Posterior cingulate gyrus (tissue), 11 donors: ENCODE results near the gene SKAP1.

Experiments used
- DNase-seq, 10 donors: peaks; one replicate each; pipeline versions ENCODE4 v3.0.0 to v3.0.0-alpha.2; 2020 to 2021; ENCODE audit warnings: mixed read lengths in 3 of 10
- intact Hi-C: fragments of 100-400 bp; cut with DNase I; formaldehyde crosslinking; loops from one replicate; pipeline ENCODE4 v1.15.1; 2023

The SKAP1 gene

DNA sequence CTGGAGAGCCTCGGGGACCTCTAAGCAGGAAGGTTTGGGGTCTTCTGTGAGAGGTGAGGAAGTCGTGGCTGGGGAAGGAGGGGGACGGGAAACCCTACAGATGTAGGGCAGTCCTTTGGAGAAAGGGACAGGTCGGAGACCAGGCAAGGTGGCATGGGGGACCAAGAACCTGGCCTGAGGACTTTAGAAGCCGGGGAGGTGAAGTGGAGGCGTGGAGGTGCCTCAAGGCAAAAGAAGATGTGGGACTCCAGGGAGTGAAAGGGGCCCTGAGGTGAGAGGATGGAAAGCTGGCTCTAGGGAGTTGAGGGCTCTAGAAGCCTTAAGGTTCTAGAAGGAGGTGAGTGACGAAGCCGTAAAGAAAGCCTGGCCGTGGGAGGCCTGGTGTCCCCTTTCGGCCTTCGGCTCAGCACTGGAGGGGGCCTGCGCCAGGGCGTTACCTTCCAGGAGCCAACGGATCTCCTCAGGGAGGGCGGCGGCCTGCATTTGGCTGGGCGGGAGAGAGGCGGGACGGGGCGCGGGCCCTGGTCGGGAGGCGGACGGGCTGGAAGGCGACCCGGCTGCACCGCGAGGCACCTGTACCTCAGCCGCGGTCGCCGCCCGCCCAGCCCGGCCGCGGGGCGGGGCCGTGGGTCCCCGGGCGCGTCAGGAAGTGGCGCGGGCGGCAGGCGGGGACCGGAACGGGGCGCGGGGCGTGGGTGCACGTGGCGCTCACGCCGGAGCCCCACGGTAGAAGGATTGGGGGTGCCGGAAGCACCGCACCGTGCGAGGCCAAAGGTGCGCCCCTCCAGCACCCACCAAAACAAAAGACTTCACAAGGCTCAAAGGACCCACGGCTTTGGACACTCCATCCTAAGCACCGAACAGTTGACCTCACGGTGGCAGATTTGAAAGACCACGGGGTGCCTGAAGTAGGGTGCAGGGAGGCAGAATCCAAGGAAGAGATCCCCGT lies at the start of gene SKAP1:
SKAP1 (minus strand) TSS at position 577 of the 949 bp plus-strand sequence.
- intact Hi-C loops = no loop called here
- DNase-seq = no peak

DNA sequence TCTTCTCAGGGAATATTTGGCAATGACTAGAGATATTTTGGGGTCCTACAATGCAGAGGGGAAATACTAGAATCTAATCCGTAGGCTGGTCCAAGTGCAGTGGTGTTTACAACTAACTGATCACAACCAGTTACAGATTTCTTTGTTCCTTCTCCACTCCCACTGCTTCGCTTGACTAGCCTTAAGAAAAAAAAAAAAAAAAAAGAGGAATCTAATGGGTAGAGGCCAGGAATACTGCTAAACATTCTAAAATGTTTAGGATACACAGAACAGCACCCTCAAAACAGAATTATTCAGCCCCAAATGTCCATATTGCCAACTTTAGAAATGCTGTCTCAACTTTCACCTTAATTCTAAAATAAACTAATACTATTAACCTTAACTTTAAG lies 49.0 kb upstream of the SKAP1 start:
- no peak for DNase-seq
- intact Hi-C loops = no loop called here

DNA sequence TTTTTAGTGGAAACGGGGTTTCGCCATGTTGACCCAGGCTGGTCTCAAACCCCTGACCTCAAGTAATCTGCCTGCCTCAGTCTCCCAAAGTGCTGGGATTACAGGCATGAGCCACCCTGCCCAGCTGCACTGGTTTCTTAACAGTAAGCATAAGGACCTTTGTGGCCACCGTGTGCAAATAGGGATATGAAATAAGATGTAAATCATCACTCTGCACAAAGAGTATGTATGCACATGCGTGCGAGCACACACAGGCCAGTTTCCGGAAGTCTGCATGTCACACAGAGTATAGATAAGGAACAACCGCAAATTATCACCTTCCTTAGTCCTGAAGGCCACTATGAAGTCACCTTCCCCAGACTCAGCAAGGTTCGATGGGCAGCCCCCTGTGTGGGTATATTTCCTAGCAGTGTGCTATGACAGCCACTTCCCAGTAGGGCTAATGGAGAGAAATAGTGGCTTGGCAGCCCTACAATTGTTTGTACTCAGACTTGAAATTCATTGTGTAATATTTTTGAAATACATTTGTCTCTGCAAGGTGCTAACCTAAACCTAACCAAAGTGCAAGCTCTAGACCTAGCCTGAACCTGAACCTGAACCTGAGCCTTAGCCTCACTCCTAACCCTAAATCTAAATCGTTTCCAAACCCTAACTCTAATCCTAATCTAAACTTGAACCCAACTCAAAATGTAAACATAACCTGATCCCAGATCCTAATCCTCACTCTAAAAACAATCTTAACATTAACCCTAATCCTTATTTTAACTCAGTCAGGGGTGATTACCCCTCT lies 48.4 kb upstream of the SKAP1 start:
- no peak for DNase-seq
- intact Hi-C loops = no loop called here

DNA sequence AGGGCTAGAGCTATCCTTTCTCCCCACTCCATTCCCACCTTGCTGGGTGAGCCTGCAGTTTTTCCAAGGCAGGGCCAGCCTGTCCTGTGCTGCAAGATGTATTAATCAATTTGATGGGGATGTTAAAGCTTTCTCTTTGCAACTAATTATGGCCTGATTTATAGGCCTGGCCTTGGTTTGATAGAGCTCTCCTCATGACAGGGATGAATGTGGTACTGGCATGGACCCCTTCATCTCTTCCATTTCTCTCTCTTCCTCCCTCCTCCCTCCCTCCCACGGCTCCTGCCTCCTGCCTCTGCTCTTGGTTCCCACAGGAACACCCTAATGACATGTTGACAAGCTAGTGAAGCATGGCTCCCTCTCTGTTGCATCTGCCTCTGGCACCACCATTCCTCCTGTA lies 47.2 kb upstream of the SKAP1 start:
- intact Hi-C loops = no loop called here

DNA sequence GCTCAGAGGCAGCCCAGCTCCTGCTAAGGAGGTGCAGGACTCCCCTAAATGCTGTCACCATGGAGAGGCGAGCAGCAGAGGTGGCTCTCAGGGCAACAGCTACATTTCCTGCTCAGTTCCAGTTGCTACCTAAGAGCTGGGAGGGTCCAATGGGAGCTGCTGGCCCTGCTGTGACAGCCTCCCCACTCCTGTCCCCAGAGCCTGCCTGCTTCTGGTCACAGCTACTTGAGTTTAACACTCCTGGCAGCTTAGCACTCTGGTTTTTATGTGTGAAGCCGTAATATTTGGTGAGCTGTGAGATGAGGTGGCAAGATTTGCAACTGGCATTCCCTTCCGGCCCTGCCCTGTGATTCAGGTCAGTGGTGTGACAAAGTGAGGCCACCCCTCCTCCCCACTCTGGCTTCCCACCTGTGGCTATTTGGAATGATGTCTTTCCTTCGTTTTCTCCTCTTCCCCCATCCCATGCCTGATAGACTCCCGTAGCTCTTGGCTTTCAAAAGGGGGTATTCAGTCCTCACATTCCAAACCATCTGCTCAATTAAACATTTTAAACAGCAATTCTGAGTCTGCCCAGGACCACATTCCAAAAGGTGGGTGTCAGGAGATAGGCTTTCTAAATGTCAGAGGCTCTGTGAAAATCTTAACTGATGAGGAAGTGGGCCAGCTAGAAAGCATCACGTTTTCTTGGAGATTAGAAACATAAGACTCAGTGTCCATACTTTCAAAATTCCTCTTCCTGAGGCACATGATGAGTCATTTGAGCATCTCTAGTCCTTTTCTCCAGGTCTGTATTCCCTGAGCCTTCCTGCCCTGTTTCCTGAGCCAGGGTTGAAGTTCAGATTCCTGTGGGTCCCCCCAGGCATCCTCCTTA lies 42.6 kb upstream of the SKAP1 start:
- intact Hi-C loops = no loop called here
- no peak for DNase-seq

More for the DNA sequence above, 47.2 kb upstream of the SKAP1 start:
- no peak for DNase-seq

DNA sequence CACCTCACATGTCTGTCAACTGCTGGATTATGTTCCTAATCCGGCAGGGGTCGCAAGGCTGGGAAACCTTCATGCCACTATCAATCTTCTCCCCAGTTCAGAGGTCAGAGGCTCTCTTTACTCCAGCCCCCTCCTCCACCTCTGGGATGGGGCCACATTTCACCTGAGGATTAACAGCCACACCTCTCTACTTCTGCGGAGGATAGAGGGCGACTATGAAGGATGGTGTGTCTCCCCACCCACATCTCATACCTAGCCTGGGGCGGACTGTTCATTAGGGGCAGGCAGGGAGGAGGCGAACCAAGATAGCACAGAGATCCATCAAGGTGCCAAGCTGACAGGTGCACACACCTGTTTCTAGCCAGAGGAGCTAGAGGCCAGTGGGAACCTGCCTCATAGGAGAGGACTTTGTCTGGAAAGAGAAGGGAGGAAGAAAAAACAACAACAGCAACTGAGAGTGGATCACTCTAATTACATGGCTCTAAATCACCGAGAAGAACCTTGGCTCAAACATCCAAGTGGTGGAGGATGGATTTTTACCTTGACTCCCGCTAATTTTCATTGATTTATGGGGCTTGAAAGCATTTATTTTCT lies 41.9 kb upstream of the SKAP1 start:
- no peak for DNase-seq
- intact Hi-C loops = no loop called here

DNA sequence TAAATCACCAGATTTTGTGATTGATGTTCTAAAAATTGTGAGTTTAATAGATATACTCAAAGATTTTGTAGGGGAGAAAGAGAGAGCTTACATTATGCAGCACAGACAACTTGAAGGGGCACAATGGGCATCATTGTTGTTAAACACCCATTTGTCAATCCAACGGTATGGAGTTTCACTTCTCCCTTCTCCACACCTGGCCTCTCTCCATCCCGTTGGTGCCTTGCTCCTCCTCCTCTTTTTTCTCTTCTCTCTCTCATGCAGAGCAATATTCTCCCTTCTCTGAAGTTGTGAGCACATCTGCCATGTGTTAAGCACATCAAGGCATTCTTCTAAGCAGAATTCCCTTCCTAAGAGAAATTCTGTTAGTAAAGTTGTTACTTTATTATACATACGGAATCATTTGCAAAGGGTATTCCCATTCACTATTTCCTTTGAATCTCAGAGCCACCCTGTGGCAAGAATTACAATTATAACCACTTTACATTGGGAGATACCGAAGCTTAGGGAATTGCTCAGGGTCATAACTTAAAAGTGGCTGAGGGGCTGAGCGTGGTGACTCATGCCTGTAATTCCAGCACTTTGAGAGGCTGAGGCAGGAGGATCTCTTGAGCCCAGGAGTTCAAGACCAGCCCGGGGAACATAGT lies 40.5 kb upstream of the SKAP1 start:
- intact Hi-C loops = no loop called here
- DNase-seq = no peak

DNA sequence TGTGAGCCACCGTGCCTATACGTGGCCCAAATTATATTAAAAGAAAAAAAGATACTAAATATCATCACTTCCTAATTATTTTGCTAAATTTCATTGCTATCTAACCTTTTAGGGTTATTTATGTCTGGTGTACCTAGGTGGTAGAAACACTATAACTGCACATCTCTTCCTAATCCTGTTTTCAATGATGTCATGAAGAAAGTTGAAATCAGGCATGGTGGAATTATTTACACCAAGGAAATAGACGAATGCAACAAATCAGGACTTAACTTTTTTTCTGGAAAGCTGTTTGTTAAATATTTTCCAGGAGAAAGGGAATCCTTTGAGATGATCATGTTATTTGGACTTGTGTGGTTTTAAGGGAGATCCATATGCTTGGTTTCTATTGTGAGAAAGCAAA lies 39.2 kb upstream of the SKAP1 start:
- no peak for DNase-seq
- intact Hi-C loops = no loop called here

DNA sequence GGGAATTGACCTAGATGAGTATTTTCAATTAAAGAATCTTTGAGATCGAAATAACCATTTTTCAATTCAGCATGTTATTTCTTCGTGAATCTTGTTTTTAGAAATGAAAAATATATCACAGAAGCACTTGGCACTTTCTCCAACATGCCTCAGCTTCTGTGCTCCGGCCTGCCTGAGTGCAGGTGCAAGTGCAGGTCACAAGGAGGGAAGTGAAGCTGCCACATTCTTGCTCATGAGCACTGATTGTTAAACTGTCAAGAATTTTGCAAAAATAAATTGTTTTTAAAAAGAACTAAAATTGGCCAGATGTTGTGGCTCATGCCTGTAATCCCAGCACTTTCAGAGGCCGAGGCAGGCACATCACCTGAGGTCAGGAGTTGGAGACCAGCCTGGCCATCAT lies 38.3 kb upstream of the SKAP1 start:
- no peak for DNase-seq
- intact Hi-C loops = no loop called here

DNA sequence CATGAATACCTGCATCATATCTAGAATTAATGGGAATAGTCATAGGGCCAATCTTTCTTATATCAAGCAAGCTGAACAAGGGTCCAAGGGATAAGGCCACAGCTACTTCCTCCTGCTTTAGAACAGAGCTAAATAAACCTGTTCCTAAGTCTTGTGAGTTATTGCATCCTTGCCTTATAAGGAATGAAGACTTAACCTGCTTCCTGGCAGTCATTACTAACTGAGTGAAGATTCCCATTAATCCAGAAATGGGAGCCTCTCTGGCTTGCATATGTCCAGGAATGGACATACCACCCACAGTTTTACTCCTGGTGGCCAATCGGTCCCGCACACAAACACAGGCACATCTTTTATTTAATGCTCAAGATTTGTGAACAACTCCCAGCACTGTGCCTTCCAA lies 35.9 kb upstream of the SKAP1 start:
- intact Hi-C loops = no loop called here
- DNase-seq = no peak

DNA sequence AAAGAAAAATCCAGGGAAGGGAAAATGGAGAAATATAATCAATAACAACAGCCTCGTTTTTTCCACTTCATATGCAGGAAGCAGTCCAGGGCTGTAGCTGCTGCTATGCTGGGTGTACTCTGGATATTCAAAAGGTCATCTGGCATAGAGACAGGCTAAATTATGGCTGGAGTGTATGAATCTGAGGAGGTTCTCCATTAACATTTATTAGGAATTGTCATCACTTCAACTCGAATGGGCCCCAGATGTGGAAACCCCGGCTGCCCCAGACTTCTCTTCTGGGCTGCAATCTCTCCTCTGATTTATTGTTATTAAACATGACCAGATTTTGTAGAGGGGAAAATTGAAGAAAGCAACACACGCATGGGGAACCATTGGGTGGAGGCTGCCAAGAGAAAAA lies 33.5 kb upstream of the SKAP1 start:
- no peak for DNase-seq
- intact Hi-C loops = no loop called here

DNA sequence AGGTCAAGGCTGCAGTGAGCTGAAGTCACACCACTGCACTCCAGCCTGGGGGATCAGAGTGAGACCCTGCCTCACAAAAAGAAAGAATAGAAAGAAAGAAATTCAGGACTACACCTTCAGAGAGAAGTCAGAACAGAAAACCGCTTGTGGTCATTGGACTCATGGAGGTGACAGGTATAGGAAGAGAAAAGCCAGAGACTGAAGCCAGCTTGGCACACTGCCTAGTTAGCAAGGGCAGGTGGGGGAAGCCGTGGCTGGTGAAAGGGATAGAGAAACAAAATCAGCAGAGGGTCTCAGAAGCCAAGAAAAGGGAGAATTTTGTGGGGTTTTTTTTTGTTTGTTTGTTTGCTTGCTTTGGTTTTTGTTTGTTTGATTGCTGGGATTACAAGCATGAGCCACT lies 32.9 kb upstream of the SKAP1 start:
- intact Hi-C loops = no loop called here
- DNase-seq = no peak

DNA sequence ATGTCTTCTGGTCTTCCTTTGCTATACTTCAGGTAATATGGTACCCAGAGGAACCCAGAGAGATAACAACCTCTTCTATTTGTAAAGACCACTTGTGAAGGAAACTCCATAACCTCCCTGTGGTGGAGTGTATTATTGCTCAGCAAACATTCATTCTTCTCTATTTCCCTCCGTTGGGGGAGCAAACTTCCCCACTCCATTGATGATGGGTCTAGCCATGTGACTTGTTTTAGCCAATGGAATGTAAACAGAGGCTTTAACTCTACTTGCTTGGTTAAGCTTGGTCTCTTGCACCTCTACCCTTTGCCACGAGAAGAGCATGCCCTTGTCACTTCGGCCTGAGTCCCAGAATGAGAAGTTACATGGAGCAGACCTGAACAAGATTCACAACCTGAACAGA lies 30.0 kb upstream of the SKAP1 start:
- intact Hi-C loops = no loop called here

DNA sequence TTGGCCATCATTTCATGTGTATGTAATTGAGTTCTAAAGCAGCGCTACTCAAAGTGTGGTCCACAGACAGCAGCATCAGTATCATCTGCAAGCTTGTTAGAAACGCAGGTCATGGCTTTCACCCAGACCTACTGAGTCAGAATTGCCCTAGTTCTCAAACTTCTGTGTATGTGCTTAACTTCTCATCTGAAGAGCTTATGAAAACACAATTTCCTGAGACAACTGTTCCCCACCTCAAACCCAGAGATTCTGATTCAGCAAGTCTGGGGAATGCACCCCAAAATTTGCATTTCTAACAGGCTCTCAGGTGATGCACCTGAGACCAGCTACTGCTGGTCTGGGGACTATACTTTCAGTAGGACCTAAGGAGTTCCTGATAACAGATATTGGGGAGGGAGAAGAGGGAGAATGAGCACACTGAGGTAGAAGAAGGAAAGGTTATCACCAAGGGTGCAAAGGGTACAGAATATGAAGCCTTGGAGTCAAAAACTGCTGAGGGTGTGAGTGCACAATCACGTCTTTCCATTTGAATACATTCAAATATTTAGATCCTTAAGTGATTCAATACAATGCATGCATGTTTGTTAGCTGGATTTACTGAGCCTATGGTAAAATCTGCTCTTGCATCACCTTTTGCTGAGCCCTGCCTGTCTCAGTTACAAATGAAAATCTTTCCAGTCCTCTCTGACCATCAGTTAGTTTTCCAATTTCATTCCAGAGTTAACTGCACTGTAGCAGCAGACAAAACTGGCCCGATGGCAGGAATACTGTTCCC lies 29.2 kb upstream of the SKAP1 start:
- intact Hi-C loops = no loop called here
- DNase-seq = no peak

More for the DNA sequence above, 30.0 kb upstream of the SKAP1 start:
- no peak for DNase-seq

DNA sequence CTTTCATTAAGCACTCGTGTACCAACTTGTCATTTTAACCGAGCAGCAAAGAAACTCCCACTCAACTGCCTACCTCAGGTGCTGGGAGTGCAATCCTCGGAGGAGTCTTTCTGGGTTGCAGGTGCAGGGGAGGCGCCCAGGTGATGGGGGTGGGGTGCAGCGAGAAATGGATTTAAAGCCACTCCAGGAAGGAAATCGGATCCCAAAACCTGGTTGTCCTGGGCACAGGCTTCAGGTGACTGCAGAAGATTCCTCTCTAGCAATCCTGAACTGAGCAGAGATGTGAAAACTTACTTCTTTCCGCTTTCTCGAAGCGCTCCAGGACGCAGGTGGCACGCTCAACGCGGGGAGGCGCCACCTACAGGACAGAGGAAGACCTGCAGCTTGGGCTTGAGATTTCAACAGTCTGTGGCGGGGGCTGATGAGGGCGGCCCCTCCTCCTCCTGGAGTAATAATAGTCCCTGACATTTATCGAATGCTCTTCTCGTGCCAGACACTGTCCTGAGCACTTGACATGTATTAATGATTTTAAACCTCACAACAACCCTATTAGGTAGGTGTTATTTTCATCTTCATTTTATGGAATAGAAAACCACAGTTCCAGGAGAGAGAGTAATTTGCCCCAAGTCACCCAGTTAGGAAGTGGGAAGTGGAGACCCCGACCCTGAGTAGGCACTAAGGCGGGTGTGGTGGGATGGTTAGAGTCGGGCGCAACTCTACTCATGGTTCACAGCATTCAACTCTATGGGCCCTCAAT lies 27.2 kb upstream of the SKAP1 start:
- intact Hi-C loops = no loop called here
- peak in 8 of 10 donors; percentile 28 to 90 (median 34) for DNase-seq

DNA sequence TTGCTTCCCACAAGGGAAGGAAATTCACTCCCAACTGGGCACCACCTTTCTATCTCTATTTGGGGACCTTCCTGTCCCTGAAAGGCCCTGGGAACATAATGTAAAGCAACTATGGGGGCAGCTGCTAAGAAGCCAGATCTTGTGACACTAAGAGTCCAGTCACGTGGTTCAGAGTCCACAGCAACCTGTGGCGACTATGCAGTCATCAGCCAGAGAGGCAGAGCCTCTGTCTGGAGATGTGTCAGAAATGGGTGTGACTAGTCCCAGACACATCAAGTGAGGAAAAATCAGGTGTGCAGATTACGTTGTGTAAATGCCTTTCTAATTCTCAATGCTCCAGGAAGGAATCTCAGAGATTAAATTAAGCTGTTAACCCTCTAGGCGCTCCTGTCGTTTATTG lies 26.6 kb upstream of the SKAP1 start:
- no peak for DNase-seq

DNA sequence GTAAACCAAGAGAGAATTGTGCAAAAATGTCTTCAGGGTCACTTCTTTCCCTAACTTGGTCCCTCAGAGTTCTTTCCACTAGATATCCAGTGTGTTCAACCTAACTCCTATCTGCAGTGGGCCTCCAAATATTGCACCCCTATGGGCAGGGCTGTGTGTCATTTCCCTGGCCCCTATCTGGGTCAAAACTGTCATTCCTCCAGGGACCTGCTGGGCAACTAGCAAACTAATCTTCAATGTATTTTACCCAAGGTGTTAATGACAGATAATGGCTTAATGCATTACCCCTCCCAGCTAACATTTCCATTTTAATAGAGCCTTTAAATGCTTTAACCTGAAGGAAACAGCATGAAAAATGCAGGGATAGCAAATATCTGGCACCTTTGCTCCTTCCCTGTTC lies 25.8 kb upstream of the SKAP1 start:
- no peak for DNase-seq
- intact Hi-C loops = no loop called here

More for the DNA sequence above, 26.6 kb upstream of the SKAP1 start:
- intact Hi-C loops = no loop called here

DNA sequence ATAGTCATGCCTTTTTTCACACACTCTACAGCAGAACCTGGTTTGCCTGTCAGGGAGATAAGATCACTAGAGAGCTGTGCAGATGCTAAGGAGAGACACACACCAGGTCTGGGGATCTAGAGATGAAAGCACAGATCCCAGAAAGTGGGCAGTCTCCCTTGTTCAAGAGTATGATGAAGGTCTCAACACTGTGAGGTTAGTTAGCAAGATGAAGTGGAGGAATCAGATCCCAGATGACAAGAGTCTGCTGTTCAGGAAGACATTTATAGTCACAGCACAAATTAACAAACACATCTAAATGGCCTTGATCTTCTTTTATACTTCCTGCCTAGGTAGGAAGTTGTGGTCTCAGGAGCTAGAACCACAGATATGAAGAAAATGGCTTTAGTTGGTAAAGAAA lies 23.4 kb upstream of the SKAP1 start:
- intact Hi-C loops = no loop called here
- no peak for DNase-seq
